NCI-H2196 (cell line): ENCODE measurements around the gene CD74.
"Not testable (repeated sequence)": the region's sequence is repeated elsewhere in the genome, so short reads cannot be mapped to it uniquely, and the experiment has no call there.

ENCODE experiments used
- DNase-seq: peaks from one replicate; lab custom pipeline; 2025; ENCODE audit not compliant: unreplicated experiment; lab: John Stamatoyannopoulos, UW

The CD74 gene

GRCh38 chr5:150441813-150442698, 29.3 kb upstream of the CD74 start:
- DNase-seq, result no peak

- DNase-seq, result no peak
These were observed 28.5 kb upstream of the CD74 start for GRCh38 chr5:150440948-150441812.

GRCh38 chr5:150438873-150439546, 26.3 kb upstream of the CD74 start:
- peak; percentile 13 for DNase-seq

- DNase-seq, result peak; percentile 87
These were observed 23.5 kb upstream of the CD74 start for GRCh38 chr5:150436141-150436680.

- no peak for DNase-seq
These were observed 21.8 kb upstream of the CD74 start for GRCh38 chr5:150434464-150434863.

- DNase-seq, result no peak
These were observed 18.9 kb upstream of the CD74 start for GRCh38 chr5:150431574-150431973.

- DNase-seq, result no peak
These were observed 18.3 kb upstream of the CD74 start for GRCh38 chr5:150431048-150431447.

GRCh38 chr5:150429410-150429873, 16.7 kb upstream of the CD74 start:
- DNase-seq, result no peak

GRCh38 chr5:150428978-150429377, 16.3 kb upstream of the CD74 start:
- no peak for DNase-seq

GRCh38 chr5:150428106-150428876, 15.6 kb upstream of the CD74 start:
- DNase-seq, result no peak

GRCh38 chr5:150426165-150426564, 13.5 kb upstream of the CD74 start:
- not testable (repeated sequence) for DNase-seq

GRCh38 chr5:150422758-150423157, 10.0 kb upstream of the CD74 start:
- DNase-seq, result no peak

GRCh38 chr5:150422075-150422474, 9.4 kb upstream of the CD74 start:
- no peak for DNase-seq

- no peak for DNase-seq
These were observed 7.0 kb upstream of the CD74 start for GRCh38 chr5:150419630-150420270.

GRCh38 chr5:150413902-150414790, 1.4 kb upstream of the CD74 start:
- not testable (repeated sequence) for DNase-seq

GRCh38 chr5:150413176-150413901, 629 bp upstream of the CD74 start:
- no peak for DNase-seq

- peak; percentile 50 for DNase-seq
These were observed 1.3 kb downstream of the CD74 start for GRCh38 chr5:150411245-150411979.
